Subcutaneous abdominal adipose tissue (tissue), 5 donors: ENCODE measurements around the gene DLD.

Source experiments
- H3K27ac ChIP-seq: one replicate; pipeline ENCODE4 v1.7.0; 2013; ENCODE audit warnings: low read depth, mild to moderate bottlenecking, inconsistent platforms, low read length, moderate library complexity
- H3K27me3 ChIP-seq, 5 donors: one replicate each; pipeline ENCODE4 v1.7.0; 2013; ENCODE audit warnings: low read length in 5 of 5, inconsistent platforms in 1 of 5; ENCODE audit not compliant: control insufficient read depth in 5 of 5, insufficient read depth in 4 of 5
- H3K36me3 ChIP-seq, 5 donors: one replicate each; pipeline ENCODE4 v1.7.0; 2013; ENCODE audit warnings: low read length in 5 of 5; ENCODE audit not compliant: control insufficient read depth in 5 of 5, insufficient read depth in 5 of 5
- H3K4me1 ChIP-seq, 5 donors: one replicate each; pipeline ENCODE4 v1.7.0; 2013; ENCODE audit warnings: low read length in 5 of 5, mild to moderate bottlenecking in 3 of 5, moderate library complexity in 1 of 5; ENCODE audit not compliant: control insufficient read depth in 5 of 5, insufficient read depth in 5 of 5
- H3K4me3 ChIP-seq, 5 donors: one replicate each; pipeline ENCODE4 v1.7.0; 2013; ENCODE audit warnings: low read length in 5 of 5, low read depth in 1 of 5
- H3K9ac ChIP-seq, 5 donors: one replicate each; pipeline ENCODE4 v1.7.0; 2013; ENCODE audit warnings: low read length in 5 of 5, mild to moderate bottlenecking in 4 of 5, moderate library complexity in 3 of 5
- H3K9me3 ChIP-seq, 5 donors: one replicate each; pipeline ENCODE4 v1.7.0; 2013; ENCODE audit warnings: low read length in 5 of 5; ENCODE audit not compliant: control insufficient read depth in 5 of 5
- donor health status: healthy.
- donor health status: healthy.
- donor health status: healthy.
- donor health status: healthy.
- donor health status: healthy.

DLD gene

GRCh38 chr7:107926481-107926880, 35.5 kb downstream of the DLD start:
- Histone ChIP-seq H3K4me1 (peaks cover 0 to 18% (median 4%) of the 10 kb centered on the region in 5 donors), H3K36me3 (peaks cover 40 to 74% (median 58%) of the 10 kb centered on the region in 5 donors), H3K4me3 (no peak overlapping the region), H3K27me3 (no peaks in the 10 kb centered on the region), H3K9me3 (no peaks in the 10 kb centered on the region), H3K27ac (peak overlapping the region; percentile 47), H3K9ac (no peak overlapping the region)

- Histone ChIP-seq H3K4me3 (no peak overlapping the region), H3K27me3 (no peaks in the 10 kb centered on the region), H3K4me1 (no peaks in the 10 kb centered on the region), H3K27ac (no peak overlapping the region), H3K36me3 (peaks cover 46 to 89% (median 59%) of the 10 kb centered on the region in 5 donors), H3K9ac (no peak overlapping the region), H3K9me3 (no peaks in the 10 kb centered on the region)
These were observed 40.9 kb downstream of the DLD start for GRCh38 chr7:107931740-107932515.

- Histone ChIP-seq H3K9ac (no peak overlapping the region), H3K27me3 (no peaks in the 10 kb centered on the region), H3K4me3 (no peak overlapping the region), H3K9me3 (no peaks in the 10 kb centered on the region), H3K27ac (no peak overlapping the region), H3K36me3 (peaks cover 40 to 81% (median 54%) of the 10 kb centered on the region in 5 donors), H3K4me1 (peaks cover 0 to 5% (median 0%) of the 10 kb centered on the region in 5 donors)
These were observed 41.8 kb downstream of the DLD start for GRCh38 chr7:107932805-107933204.

- peaks cover 35 to 76% (median 50%) of the 10 kb centered on the region in 5 donors for H3K36me3 ChIP-seq
- no peak overlapping the region for H3K27ac ChIP-seq
- peaks cover 0 to 11% (median 5%) of the 10 kb centered on the region in 5 donors for H3K4me1 ChIP-seq
- no peaks in the 10 kb centered on the region for H3K9me3 ChIP-seq
- H3K4me3 ChIP-seq, result no peak overlapping the region
- H3K27me3 ChIP-seq, result no peaks in the 10 kb centered on the region
- H3K9ac ChIP-seq, result no peak overlapping the region
These were observed 42.5 kb downstream of the DLD start for GRCh38 chr7:107933386-107934013.

- Histone ChIP-seq H3K27ac (peak overlapping the region; percentile 8), H3K9me3 (no peaks in the 10 kb centered on the region), H3K4me1 (peaks cover 7 to 27% (median 21%) of the 10 kb centered on the region in 5 donors), H3K36me3 (peaks cover 26 to 62% (median 37%) of the 10 kb centered on the region in 5 donors), H3K27me3 (no peaks in the 10 kb centered on the region), H3K9ac (no peak overlapping the region), H3K4me3 (no peak overlapping the region)
These were observed 44.2 kb downstream of the DLD start for GRCh38 chr7:107934991-107935770.

DNA sequence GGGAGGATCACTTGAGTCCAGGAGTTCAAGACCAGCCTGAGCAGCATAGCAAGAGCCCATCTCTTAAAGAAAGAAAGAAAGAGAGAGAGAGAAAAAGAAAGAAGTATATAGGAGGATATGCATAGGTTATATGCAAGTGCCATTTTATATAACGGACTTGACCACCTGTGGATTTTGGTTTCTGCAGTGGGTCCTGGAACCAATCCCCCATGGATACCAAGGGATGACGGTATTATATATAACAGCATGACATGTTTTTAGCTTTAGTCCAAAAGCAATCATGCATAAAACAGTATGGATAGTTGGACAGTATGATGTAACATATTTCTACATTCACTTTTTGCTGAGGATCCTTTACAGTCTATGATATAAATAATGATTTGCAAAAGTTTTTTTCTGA, 45.3 kb downstream of the DLD start:
- Histone ChIP-seq H3K4me1 (peaks cover 9 to 29% (median 29%) of the 10 kb centered on the region in 5 donors), H3K27ac (no peak overlapping the region), H3K9me3 (no peaks in the 10 kb centered on the region), H3K36me3 (peaks cover 17 to 58% (median 37%) of the 10 kb centered on the region in 5 donors), H3K9ac (no peak overlapping the region), H3K27me3 (no peaks in the 10 kb centered on the region), H3K4me3 (no peak overlapping the region)

GRCh38 chr7:107937531-107937930, 46.5 kb downstream of the DLD start:
- peaks cover 16 to 51% (median 33%) of the 10 kb centered on the region in 5 donors for H3K36me3 ChIP-seq
- no peak overlapping the region for H3K9ac ChIP-seq
- no peaks in the 10 kb centered on the region for H3K9me3 ChIP-seq
- no peaks in the 10 kb centered on the region for H3K27me3 ChIP-seq
- no peak overlapping the region for H3K4me3 ChIP-seq
- H3K27ac ChIP-seq, result peak overlapping the region; percentile 73
- peaks cover 9 to 29% (median 29%) of the 10 kb centered on the region in 5 donors for H3K4me1 ChIP-seq

DNA sequence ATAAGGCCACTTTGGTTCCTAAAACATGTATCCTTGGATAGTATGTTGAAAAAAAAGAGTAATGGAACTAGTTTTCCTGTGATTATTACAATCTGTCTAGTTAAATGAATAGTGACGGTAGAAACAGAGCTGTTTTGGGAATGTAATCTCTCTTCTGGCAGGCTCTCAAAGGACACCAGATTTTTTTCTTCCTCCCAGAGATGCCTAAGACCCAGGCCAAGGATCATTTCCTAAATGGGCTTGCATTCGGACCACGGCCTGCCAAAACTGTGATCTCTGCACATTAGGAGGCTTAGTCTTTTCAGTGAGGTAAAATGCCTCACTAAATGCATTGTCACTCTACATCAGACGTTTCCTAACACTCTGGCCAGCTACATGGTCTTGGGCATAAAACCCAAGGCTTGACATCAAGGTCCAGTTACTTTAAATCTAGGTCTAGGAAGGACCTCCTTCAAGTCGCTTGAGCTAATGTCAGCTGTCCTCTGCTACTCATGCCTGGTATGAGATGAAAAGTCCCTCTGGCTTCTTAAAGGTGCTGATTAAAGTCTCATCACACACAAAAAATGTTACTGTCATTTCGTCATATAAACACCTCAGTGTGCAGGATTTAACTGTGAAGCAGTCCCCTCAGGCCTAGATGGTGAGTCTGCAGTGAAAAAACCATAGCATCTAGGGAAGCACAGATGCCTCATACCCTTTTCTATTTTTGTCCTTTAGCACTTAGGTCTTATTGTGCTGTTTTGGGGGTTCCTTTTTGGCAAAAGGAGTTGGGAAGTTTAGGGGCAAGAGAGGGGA, 47.7 kb downstream of the DLD start:
- peaks cover 9 to 29% (median 29%) of the 10 kb centered on the region in 5 donors for H3K4me1 ChIP-seq
- H3K9ac ChIP-seq, result peak overlapping the region in 1 of 5 donors; percentile 37
- no peaks in the 10 kb centered on the region for H3K9me3 ChIP-seq
- peak overlapping the region; percentile 73 for H3K27ac ChIP-seq
- H3K36me3 ChIP-seq, result peaks cover 19 to 55% (median 36%) of the 10 kb centered on the region in 5 donors
- H3K4me3 ChIP-seq, result no peak overlapping the region
- H3K27me3 ChIP-seq, result no peaks in the 10 kb centered on the region
